Pancreas (tissue), 10 donors: ENCODE results near the gene CHM. TPM values are rescaled to one million over a fixed set of nuclear protein-coding genes. Genes with fewer than 3 reads are reported as not detected.
"Not testable (repeated sequence)": the region's sequence is repeated elsewhere in the genome, so short reads cannot be mapped to it uniquely, and the experiment has no call there.

Experiments
- ATAC-seq, 4 donors: fragments of 200-7000 bp; cut with Tn5 transposase; one replicate each; pipeline versions ENCODE4 v1.8.0 to v1.9.1; 2020; ENCODE audit warnings: mild to moderate bottlenecking in 4 of 4, moderate library complexity in 4 of 4
- DNase-seq, 6 donors: peaks; one replicate each; pipeline ENCODE4 v3.0.0-alpha.2; 2020
- FAIRE-seq: peaks from 2 replicates; lab custom pipeline; 2012; peaks lifted over from hg19 to GRCh38; lab: Jason Lieb, UNC
- H3K27ac ChIP-seq, 4 donors: fragments of 200-600 bp; sonication (generic); 1 replicate in 3 of 4; 2 replicates in 1 of 4; pipeline versions ENCODE4 v1.5.0 to v1.8.0; 2020
- H3K27me3 ChIP-seq, 4 donors: fragments of 200-600 bp; one replicate each; pipeline ENCODE4 v1.8.0; 2021
- H3K36me3 ChIP-seq, 3 donors: fragments of 200-600 bp; sonication (generic) in 1 of 3; one replicate each; pipeline versions ENCODE4 v1.5.0 to v1.8.0; 2020 to 2021
- H3K4me1 ChIP-seq, 3 donors: fragments of 200-600 bp; one replicate each; pipeline ENCODE4 v1.8.0; 2021
- H3K4me3 ChIP-seq, 4 donors: fragments of 200-600 bp; sonication (generic) in 2 of 4; one replicate each; pipeline versions ENCODE4 v1.5.0 to v1.8.0; 2020 to 2021
- H3K9me3 ChIP-seq, 4 donors: fragments of 200-600 bp; one replicate each; pipeline ENCODE4 v1.8.0; 2021
- WGBS, 2 donors: extraction: QIAGEN DNeasy Blood & Tissue Kit; methylation state at CpG; one replicate each; pipeline ENCODE4 v1.1.7; 2013; 5-methylcytosine and 5-hydroxymethylcytosine counted together
- intact Hi-C, 3 donors: fragments of 100-400 bp; cut with DNase I; formaldehyde crosslinking; loops; one replicate each; pipeline versions ENCODE4 v1.11.1 to v1.14.2; 2022
- polyA plus RNA-seq, 2 donors: library from polyadenylated mRNA; stranded (reverse); fragments of 200-250 nt; gene quantifications; one replicate each; pipeline ENCODE4 v1.2.3, GENCODE V29; 2013
- total RNA-seq, 6 donors: library from RNA; stranded (reverse); fragmentation: NEBNext Ultra II Directional in 4 of 6; extraction: Animal tissue kit (Norgen Biotek cat#: 25700) in 4 of 6; gene quantifications; one replicate each; pipeline versions ENCODE4 v1.2.1 to v1.2.4, GENCODE V29; 2021 to 2023
- TF ChIP-seq, protein P1 (sequence below), 4 donors: fragments of 200-600 bp; sonication (generic) in 3 of 4; IDR thresholded peaks; one replicate each; pipeline versions ENCODE4 v1.5.0 to v1.8.0; 2021; ENCODE audit warnings: antibody characterized with exemption in 4 of 4
- donor health status: healthy with polysubstance abuse.
- donor health status: DM: no; HTN: no; CAD: no; lungs with moderate emphysema.
- donor health status: DM: no; HTN: no; CAD: no.
- donor health status: control.
- donor health status: control.
- donor health status: Bipolar disorder and iron deficiency.
- donor health status: DM: yes; HTN: yes; CAD: no.
- donor health status: DM: no; HTN: no; CAD: no.
- donor health status: DM: no; HTN: no; CAD: no.
- donor health status: DM: yes; HTN: yes; CAD: no.

CHM gene
- total and polyA plus RNA-seq, 8 donors: 3.9 to 10.7 (median 7.9) TPM

GRCh38 chrX:86028681-86029080 lies 18.7 kb downstream of the CHM start:
- no peak for ATAC-seq
- TF ChIP-seq, protein P1, sequence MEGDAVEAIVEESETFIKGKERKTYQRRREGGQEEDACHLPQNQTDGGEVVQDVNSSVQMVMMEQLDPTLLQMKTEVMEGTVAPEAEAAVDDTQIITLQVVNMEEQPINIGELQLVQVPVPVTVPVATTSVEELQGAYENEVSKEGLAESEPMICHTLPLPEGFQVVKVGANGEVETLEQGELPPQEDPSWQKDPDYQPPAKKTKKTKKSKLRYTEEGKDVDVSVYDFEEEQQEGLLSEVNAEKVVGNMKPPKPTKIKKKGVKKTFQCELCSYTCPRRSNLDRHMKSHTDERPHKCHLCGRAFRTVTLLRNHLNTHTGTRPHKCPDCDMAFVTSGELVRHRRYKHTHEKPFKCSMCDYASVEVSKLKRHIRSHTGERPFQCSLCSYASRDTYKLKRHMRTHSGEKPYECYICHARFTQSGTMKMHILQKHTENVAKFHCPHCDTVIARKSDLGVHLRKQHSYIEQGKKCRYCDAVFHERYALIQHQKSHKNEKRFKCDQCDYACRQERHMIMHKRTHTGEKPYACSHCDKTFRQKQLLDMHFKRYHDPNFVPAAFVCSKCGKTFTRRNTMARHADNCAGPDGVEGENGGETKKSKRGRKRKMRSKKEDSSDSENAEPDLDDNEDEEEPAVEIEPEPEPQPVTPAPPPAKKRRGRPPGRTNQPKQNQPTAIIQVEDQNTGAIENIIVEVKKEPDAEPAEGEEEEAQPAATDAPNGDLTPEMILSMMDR (IDR thresholded peaks at IDR 0.05): no peak
- 60 to 67% methylated on average over 2 of the region's 2 CpGs for WGBS, 2 donors
- Histone ChIP-seq H3K4me3 (no peak overlapping the region), H3K4me1 (no peaks in the 10 kb centered on the region), H3K36me3 (no peaks in the 10 kb centered on the region), H3K27ac (no peak overlapping the region), H3K9me3 (no peaks in the 10 kb centered on the region), H3K27me3 (no peaks in the 10 kb centered on the region)
- intact Hi-C loops: no loop called here
- peak; percentile 82 for FAIRE-seq
- no peak for DNase-seq

- Histone ChIP-seq H3K9me3 (no peaks in the 10 kb centered on the region), H3K27me3 (no peaks in the 10 kb centered on the region), H3K36me3 (no peaks in the 10 kb centered on the region), H3K4me1 (peaks cover 0 to 4% (median 0%) of the 10 kb centered on the region in 3 donors), H3K27ac (no peak overlapping the region), H3K4me3 (no peak overlapping the region)
- no peak for ATAC-seq
- no peak for FAIRE-seq
- no peak for DNase-seq
- TF ChIP-seq, protein P1 (IDR thresholded peaks at IDR 0.05): no peak
- intact Hi-C loops: no loop called here
These were observed 23.5 kb downstream of the CHM start for GRCh38 chrX:86023811-86024210.

- DNase-seq: no peak
- H3K27me3 ChIP-seq: no peaks in the 10 kb centered on the region
- FAIRE-seq: no peak
- peaks cover 0 to 4% (median 0%) of the 10 kb centered on the region in 3 donors for H3K4me1 ChIP-seq
- ATAC-seq: no peak
- TF ChIP-seq, protein P1 (IDR thresholded peaks at IDR 0.05): no peak
- H3K4me3 ChIP-seq: no peak overlapping the region
- no peaks in the 10 kb centered on the region for H3K36me3 ChIP-seq
- no peak overlapping the region for H3K27ac ChIP-seq
- H3K9me3 ChIP-seq: no peaks in the 10 kb centered on the region
- intact Hi-C loops: no loop called here
These were observed 25.6 kb downstream of the CHM start for GRCh38 chrX:86021652-86022289.

GRCh38 chrX:86016139-86016538 lies 31.2 kb downstream of the CHM start:
- 88 to 92% methylated on average over 4 of the region's 4 CpGs for WGBS, 2 donors
- Histone ChIP-seq H3K4me3 (no peak overlapping the region), H3K36me3 (no peaks in the 10 kb centered on the region), H3K9me3 (no peaks in the 10 kb centered on the region), H3K27ac (no peak overlapping the region), H3K4me1 (peaks cover 0 to 4% (median 0%) of the 10 kb centered on the region in 3 donors), H3K27me3 (no peaks in the 10 kb centered on the region)
- FAIRE-seq (no peak), DNase-seq (no peak), ATAC-seq (no peak)
- TF ChIP-seq, protein P1 (IDR thresholded peaks at IDR 0.05): no peak
- intact Hi-C loops: no loop called here

- WGBS, 2 donors: 89 to 97% methylated on average over 4 of the region's 4 CpGs
- H3K36me3 ChIP-seq, intact Hi-C loops, H3K27ac ChIP-seq, DNase-seq, H3K27me3 ChIP-seq, ATAC-seq, H3K4me3 ChIP-seq, H3K4me1 ChIP-seq, H3K9me3 ChIP-seq, FAIRE-seq: not testable (repeated sequence)
These were observed 32.4 kb downstream of the CHM start for GRCh38 chrX:86014959-86015358.
